KMS-11 (cell line): ENCODE data around the gene SMARCC2.

ENCODE experiments used
- H2AFZ ChIP-seq: fragments of 200-600 bp; sonication (generic); 2 replicates; pipeline ENCODE4 v1.6.1; 2016; ENCODE audit warnings: antibody characterized with exemption, mixed run types, low read depth
- H3K27ac ChIP-seq: fragments of 200-600 bp; sonication (generic); 2 replicates; pipeline ENCODE4 v1.6.1; 2016; ENCODE audit warnings: mild to moderate bottlenecking, mixed run types
- H3K27me3 ChIP-seq: fragments of 200-600 bp; sonication (generic); 2 replicates; pipeline ENCODE4 v1.6.1; 2017; ENCODE audit warnings: mild to moderate bottlenecking, low read depth, mixed run types, moderate library complexity; ENCODE audit not compliant: insufficient read depth
- H3K36me3 ChIP-seq: fragments of 200-600 bp; sonication (generic); 2 replicates; pipeline ENCODE4 v1.6.1; 2017; ENCODE audit warnings: mild to moderate bottlenecking, mixed run types; ENCODE audit not compliant: insufficient read depth
- H3K4me1 ChIP-seq: fragments of 200-600 bp; sonication (generic); 2 replicates; pipeline ENCODE4 v1.6.1; 2016; ENCODE audit warnings: mild to moderate bottlenecking, low read depth, mixed run types; ENCODE audit not compliant: poor library complexity, severe bottlenecking
- H3K4me2 ChIP-seq: fragments of 200-600 bp; sonication (generic); 2 replicates; pipeline ENCODE4 v1.7.0; 2016; ENCODE audit warnings: mild to moderate bottlenecking, mixed run types
- H3K4me3 ChIP-seq: fragments of 200-600 bp; sonication (generic); IDR thresholded peaks from 2 replicates; pipeline ENCODE4 v1.6.1; 2017; ENCODE audit warnings: low read depth, low read length, mixed read lengths; ENCODE audit not compliant: insufficient read depth
- H3K79me2 ChIP-seq: fragments of 200-600 bp; sonication (generic); 2 replicates; pipeline ENCODE4 v1.6.1; 2016; ENCODE audit warnings: low read depth, mixed run types; ENCODE audit not compliant: insufficient read depth
- H3K9ac ChIP-seq: fragments of 200-600 bp; sonication (generic); 2 replicates; pipeline ENCODE4 v1.6.1; 2016; ENCODE audit warnings: mild to moderate bottlenecking, mixed run types
- H4K20me1 ChIP-seq: fragments of 200-600 bp; sonication (generic); 2 replicates; pipeline ENCODE4 v1.6.1; 2016; ENCODE audit warnings: mild to moderate bottlenecking, mixed run types; ENCODE audit not compliant: insufficient read depth
- TF ChIP-seq, protein P1 (sequence below): fragments of 200-600 bp; sonication (generic); conservative IDR thresholded peaks from 2 replicates; pipeline ENCODE4 v1.6.1; 2017; ENCODE audit warnings: low read depth, mild to moderate bottlenecking, antibody characterized with exemption, low read length, moderate library complexity, mixed read lengths

Gene SMARCC2

DNA sequence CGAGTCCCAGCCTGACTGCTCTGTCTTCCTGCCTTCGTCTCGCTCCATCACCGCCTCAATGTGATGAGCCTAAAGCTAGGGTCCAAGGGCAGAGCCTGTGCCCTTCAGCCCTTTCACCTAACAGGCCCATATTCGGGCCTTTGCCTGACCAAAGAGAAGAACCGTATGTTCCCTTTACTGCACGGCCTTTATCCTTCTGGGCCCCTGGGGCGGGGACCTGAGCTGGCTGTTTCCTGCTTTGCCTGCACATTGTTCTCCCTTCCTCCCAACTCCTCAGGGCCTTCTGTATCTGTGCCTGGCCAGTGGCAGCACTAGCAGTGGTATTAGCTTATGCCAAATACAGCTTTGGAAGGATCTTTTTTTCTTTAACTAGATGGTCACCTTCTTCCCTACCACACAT is 45.4 kb downstream of the SMARCC2 start:
- H4K20me1 ChIP-seq = no peaks in the 10 kb centered on the region
- no peak overlapping the region for H3K4me3 ChIP-seq
- peaks cover 10% of the 10 kb centered on the region; the same call in 1 of the 2 replicates for H3K36me3 ChIP-seq
- no peak overlapping the region for H2AFZ ChIP-seq
- no peak overlapping the region for H3K27ac ChIP-seq
- no peaks in the 10 kb centered on the region for H3K27me3 ChIP-seq
- H3K79me2 ChIP-seq = no peaks in the 10 kb centered on the region
- H3K4me1 ChIP-seq = no peaks in the 10 kb centered on the region
- no peak overlapping the region for H3K4me2 ChIP-seq
- no peak overlapping the region for H3K9ac ChIP-seq
- TF ChIP-seq, protein P1, sequence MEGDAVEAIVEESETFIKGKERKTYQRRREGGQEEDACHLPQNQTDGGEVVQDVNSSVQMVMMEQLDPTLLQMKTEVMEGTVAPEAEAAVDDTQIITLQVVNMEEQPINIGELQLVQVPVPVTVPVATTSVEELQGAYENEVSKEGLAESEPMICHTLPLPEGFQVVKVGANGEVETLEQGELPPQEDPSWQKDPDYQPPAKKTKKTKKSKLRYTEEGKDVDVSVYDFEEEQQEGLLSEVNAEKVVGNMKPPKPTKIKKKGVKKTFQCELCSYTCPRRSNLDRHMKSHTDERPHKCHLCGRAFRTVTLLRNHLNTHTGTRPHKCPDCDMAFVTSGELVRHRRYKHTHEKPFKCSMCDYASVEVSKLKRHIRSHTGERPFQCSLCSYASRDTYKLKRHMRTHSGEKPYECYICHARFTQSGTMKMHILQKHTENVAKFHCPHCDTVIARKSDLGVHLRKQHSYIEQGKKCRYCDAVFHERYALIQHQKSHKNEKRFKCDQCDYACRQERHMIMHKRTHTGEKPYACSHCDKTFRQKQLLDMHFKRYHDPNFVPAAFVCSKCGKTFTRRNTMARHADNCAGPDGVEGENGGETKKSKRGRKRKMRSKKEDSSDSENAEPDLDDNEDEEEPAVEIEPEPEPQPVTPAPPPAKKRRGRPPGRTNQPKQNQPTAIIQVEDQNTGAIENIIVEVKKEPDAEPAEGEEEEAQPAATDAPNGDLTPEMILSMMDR = no peak

DNA sequence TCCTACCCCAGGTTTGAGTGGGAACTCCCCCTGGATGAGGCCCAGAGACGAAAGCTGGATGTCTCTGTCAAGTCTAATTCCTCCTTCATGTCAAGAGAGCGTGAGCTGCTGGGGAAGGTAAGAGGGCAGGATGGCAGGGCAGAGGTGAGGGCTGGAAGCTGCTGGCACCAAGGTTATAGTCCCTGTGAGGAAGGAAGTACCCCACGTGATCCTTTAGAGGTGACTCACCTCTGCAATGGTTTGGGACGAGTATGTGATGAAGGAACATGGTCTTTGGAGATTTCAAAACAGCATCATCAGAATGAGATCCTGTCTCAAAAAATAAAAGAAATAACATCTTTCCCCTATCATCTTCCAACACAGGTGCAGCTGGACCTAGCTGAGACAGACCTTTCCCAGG is 46.1 kb downstream of the SMARCC2 start:
- Histone ChIP-seq H3K4me3 (no peak overlapping the region), H3K4me2 (no peak overlapping the region), H4K20me1 (no peaks in the 10 kb centered on the region), H3K36me3 (peaks cover 10% of the 10 kb centered on the region; the same call in 1 of the 2 replicates), H2AFZ (no peak overlapping the region), H3K4me1 (no peaks in the 10 kb centered on the region), H3K79me2 (no peaks in the 10 kb centered on the region), H3K27ac (no peak overlapping the region), H3K27me3 (no peaks in the 10 kb centered on the region), H3K9ac (no peak overlapping the region)
- TF ChIP-seq, protein P1 = no peak

DNA sequence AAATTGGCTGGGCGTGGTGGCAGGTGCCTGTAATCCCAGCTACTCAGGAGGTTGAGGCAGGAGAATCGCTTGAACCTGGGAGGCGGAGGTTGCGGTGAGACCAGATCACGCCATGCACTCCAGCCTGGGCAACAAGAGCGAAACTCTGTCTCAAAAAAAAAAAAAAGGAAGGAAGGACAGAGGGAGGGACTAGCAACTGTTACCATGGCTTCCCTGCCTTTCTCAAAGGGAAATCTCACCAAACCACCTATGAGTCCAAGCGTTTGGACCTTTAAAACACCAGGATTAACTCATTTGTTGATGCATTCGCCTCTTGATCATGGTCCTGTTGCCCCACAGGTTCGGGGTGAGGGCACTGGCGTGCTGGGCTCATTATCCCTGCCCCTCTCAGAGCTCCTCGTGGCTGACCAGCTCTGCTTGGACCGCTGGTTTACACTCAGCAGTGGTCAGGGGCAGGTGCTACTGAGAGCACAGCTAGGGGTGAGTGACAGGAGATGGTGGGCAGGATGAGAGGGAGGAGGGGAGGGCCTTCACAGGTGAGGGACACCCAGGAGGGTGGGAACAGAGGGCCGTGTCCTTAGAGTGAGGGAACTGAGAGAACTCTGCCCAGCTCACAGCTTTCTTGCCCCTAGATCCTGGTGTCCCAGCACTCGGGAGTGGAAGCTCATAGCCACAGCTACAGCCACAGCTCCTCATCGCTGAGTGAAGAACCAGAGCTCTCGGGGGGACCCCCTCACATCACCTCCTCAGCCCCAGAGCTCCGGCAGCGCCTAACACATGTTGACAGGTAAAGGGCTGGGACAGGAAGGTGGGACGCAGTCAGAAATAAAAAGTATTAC is 47.1 kb downstream of the SMARCC2 start:
- no peaks in the 10 kb centered on the region for H3K27me3 ChIP-seq
- no peak overlapping the region for H3K9ac ChIP-seq
- no peaks in the 10 kb centered on the region for H4K20me1 ChIP-seq
- H3K27ac ChIP-seq = no peak overlapping the region
- TF ChIP-seq, protein P1 = no peak
- no peaks in the 10 kb centered on the region for H3K4me1 ChIP-seq
- no peak overlapping the region for H3K4me3 ChIP-seq
- H3K4me2 ChIP-seq = no peak overlapping the region
- no peaks in the 10 kb centered on the region for H3K79me2 ChIP-seq
- H3K36me3 ChIP-seq = peaks cover 10% of the 10 kb centered on the region; the same call in 1 of the 2 replicates
- H2AFZ ChIP-seq = no peak overlapping the region

DNA sequence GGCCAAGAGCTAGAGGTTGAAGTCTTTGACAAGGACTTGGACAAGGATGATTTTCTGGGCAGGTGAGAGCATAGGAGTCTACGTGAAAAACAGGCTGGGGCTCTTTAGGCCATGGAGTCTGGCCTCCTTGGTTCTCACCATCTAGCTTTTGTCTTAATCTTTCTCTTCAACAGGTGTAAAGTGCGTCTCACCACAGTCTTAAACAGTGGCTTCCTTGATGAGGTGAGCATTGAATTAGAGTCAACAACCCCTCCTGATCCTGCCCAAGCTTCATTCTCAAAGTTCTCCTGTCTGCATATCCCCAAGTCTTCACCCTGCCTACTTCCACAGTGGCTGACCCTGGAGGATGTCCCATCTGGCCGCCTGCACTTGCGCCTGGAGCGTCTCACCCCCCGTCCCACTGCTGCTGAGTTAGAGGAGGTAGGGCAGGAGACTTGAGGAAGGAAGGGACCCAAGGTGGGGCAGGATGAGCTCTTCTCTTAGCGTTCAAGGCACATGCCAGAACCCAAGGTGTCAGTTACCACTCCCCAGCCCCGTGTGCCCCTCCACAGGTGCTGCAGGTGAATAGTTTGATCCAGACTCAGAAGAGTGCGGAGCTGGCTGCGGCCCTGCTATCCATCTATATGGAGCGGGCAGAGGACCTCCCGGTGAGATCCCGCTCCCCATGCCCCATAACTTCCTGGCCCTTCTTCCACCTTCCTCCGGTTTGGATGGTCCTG is 51.3 kb downstream of the SMARCC2 start:
- Histone ChIP-seq H3K36me3 (peaks cover 10% of the 10 kb centered on the region; the same call in 1 of the 2 replicates), H3K27me3 (no peaks in the 10 kb centered on the region), H3K27ac (no peak overlapping the region), H4K20me1 (no peaks in the 10 kb centered on the region), H3K4me3 (no peak overlapping the region), H3K9ac (no peak overlapping the region), H3K4me2 (no peak overlapping the region), H3K4me1 (peaks cover 25% of the 10 kb centered on the region), H2AFZ (no peak overlapping the region), H3K79me2 (no peaks in the 10 kb centered on the region)
- TF ChIP-seq, protein P1 = no peak
